ENCODE results near the gene GNG7.
"Not testable (repeated sequence)": the region's sequence is repeated elsewhere in the genome, so short reads cannot be mapped to it uniquely, and the experiment has no call there.

GNG7 gene

GRCh38 chr19:2645826-2646225 lies 56.7 kb downstream of the GNG7 start:
- TF ChIP-seq ZFP3 (CRISPR knock-in tag; IDR thresholded peaks at IDR 0.05) = no peak
- no peak for TF ChIP-seq ZNF565 (CRISPR knock-in tag; conservative IDR thresholded peaks at IDR 0.05; ENCODE audit: low read depth)
- TF ChIP-seq SNAI2 (CRISPR knock-in tag; IDR thresholded peaks at IDR 0.05) = no peak
- TF ChIP-seq ISL1 (CRISPR knock-in tag; IDR thresholded peaks at IDR 0.05) = no peak
- no peak for TF ChIP-seq ZFP30 (CRISPR knock-in tag; IDR thresholded peaks at IDR 0.05)
- TF ChIP-seq RARB (CRISPR knock-in tag; IDR thresholded peaks at IDR 0.05) = no peak
- no peak for TF ChIP-seq POU6F1 (CRISPR knock-in tag; IDR thresholded peaks at IDR 0.05; ENCODE audit: borderline replicate concordance, low read depth)
- TF ChIP-seq CSRNP3 (CRISPR knock-in tag; IDR thresholded peaks at IDR 0.05) = no peak
- no peak for ATAC-seq

GRCh38 chr19:2643123-2643737 lies 59.3 kb downstream of the GNG7 start:
- not testable (repeated sequence) for ATAC-seq

GRCh38 chr19:2641332-2641698 lies 61.2 kb downstream of the GNG7 start:
- ATAC-seq = no peak
- TF ChIP-seq ESRRG (CRISPR knock-in tag; IDR thresholded peaks at IDR 0.05) = no peak
- no peak for TF ChIP-seq PPARA (CRISPR knock-in tag; IDR thresholded peaks at IDR 0.05; ENCODE audit: borderline replicate concordance)
- no peak for TF ChIP-seq ZNF70 (CRISPR knock-in tag; IDR thresholded peaks at IDR 0.05)
- TF ChIP-seq CSDC2 (CRISPR knock-in tag; IDR thresholded peaks at IDR 0.05) = no peak
- TF ChIP-seq GLIS3 (CRISPR knock-in tag; IDR thresholded peaks at IDR 0.05) = no peak
- TF ChIP-seq ZC3H10 (CRISPR knock-in tag; IDR thresholded peaks at IDR 0.05) = no peak
- TF ChIP-seq TOX (CRISPR knock-in tag; IDR thresholded peaks at IDR 0.05; ENCODE audit: borderline replicate concordance) = no peak
- no peak for TF ChIP-seq ZNF8 (CRISPR knock-in tag; IDR thresholded peaks at IDR 0.05)
- no peak for TF ChIP-seq ARNTL (CRISPR knock-in tag; IDR thresholded peaks at IDR 0.05; ENCODE audit: borderline replicate concordance, low read depth)
- TF ChIP-seq POU6F1 (CRISPR knock-in tag; IDR thresholded peaks at IDR 0.05; ENCODE audit: borderline replicate concordance, low read depth) = no peak
- TF ChIP-seq RARB (CRISPR knock-in tag; IDR thresholded peaks at IDR 0.05) = no peak
- TF ChIP-seq ZNF565 (CRISPR knock-in tag; conservative IDR thresholded peaks at IDR 0.05; ENCODE audit: low read depth) = no peak
- TF ChIP-seq PATZ1 (CRISPR knock-in tag; IDR thresholded peaks at IDR 0.05; ENCODE audit: borderline replicate concordance) = no peak
- TF ChIP-seq TCF4 (CRISPR knock-in tag; IDR thresholded peaks at IDR 0.05; ENCODE audit: borderline replicate concordance) = no peak
- TF ChIP-seq BACH2 (CRISPR knock-in tag; IDR thresholded peaks at IDR 0.05; ENCODE audit: borderline replicate concordance) = no peak
- no peak for TF ChIP-seq CREB5 (CRISPR knock-in tag; IDR thresholded peaks at IDR 0.05; ENCODE audit: low read depth)
- no peak for TF ChIP-seq OSR1 (CRISPR knock-in tag; IDR thresholded peaks at IDR 0.05)
- TF ChIP-seq CSRNP3 (CRISPR knock-in tag; IDR thresholded peaks at IDR 0.05) = no peak
